ENCODE data around the gene CNIH1. TPM values are rescaled to one million over a fixed set of nuclear protein-coding genes. Genes with fewer than 3 reads are reported as not detected.

CNIH1 gene
- 101 TPM for total RNA-seq
- long read RNA-seq, full-length matches to known transcripts, result 70 of 72 reads
- long read RNA-seq, partial matches to known transcripts, result 0 of 72 reads
- long read RNA-seq, other reads (novel, unspliced or antisense), result 2 of 72 reads

GRCh38 chr14:54440873-54441868 lies at the start of gene CNIH1:
Gene CNIH1, minus strand, starts transcription at chr14:54441374. Its CDS starts 47 bp downstream, at chr14:54441327.
- peak within 1 kb of the TSS; percentile 89 for H3K27ac ChIP-seq
- H3K36me3 ChIP-seq, result no peaks in the 10 kb centered on the region
- H3K4me3 ChIP-seq, result peak within 1 kb of the TSS; percentile 70
- TF ChIP-seq CTCF (IDR thresholded peaks at IDR 0.05), result peak; percentile 92
- no peaks in the 10 kb centered on the region for H3K27me3 ChIP-seq (ENCODE audit: low read depth)
- intact Hi-C loops (cut with DNase I), result no loop called here
- DNase-seq (peak; percentile 95), ATAC-seq (peak; percentile 99)
- H3K4me1 ChIP-seq, result peaks cover 36% of the 10 kb centered on the region
- no peaks in the 10 kb centered on the region for H3K9me3 ChIP-seq

- no peak for TF ChIP-seq CTCF (IDR thresholded peaks at IDR 0.05)
- H3K9me3 ChIP-seq, result no peaks in the 10 kb centered on the region
- peaks cover 38% of the 10 kb centered on the region for H3K4me1 ChIP-seq
- H3K36me3 ChIP-seq, result no peaks in the 10 kb centered on the region
- DNase-seq, result no peak
- intact Hi-C loops (cut with DNase I), result no loop called here
- ATAC-seq, result no peak
- H3K4me3 ChIP-seq, result no peak overlapping the region
- H3K27me3 ChIP-seq (ENCODE audit: low read depth), result no peaks in the 10 kb centered on the region
- H3K27ac ChIP-seq, result no peak overlapping the region
Measured at GRCh38 chr14:54490445-54491175, 49.4 kb upstream of the CNIH1 start.

GRCh38 chr14:54489731-54490444 lies 48.7 kb upstream of the CNIH1 start:
- Histone ChIP-seq H3K4me1 (peaks cover 44% of the 10 kb centered on the region), H3K9me3 (no peaks in the 10 kb centered on the region), H3K36me3 (no peaks in the 10 kb centered on the region), H3K27ac (peak overlapping the region; percentile 93), H3K27me3 (ENCODE audit: low read depth) (no peaks in the 10 kb centered on the region), H3K4me3 (peak overlapping the region; percentile 74)
- TF ChIP-seq CTCF (IDR thresholded peaks at IDR 0.05), result no peak
- ATAC-seq (no peak), DNase-seq (no peak)
- intact Hi-C loops (cut with DNase I), result no loop called here

- H3K9me3 ChIP-seq, result no peaks in the 10 kb centered on the region
- ATAC-seq (peak in 1 of 2 donors; percentile 6), DNase-seq (no peak)
- no peaks in the 10 kb centered on the region for H3K27me3 ChIP-seq (ENCODE audit: low read depth)
- H3K4me3 ChIP-seq, result peak overlapping the region; percentile 74
- H3K36me3 ChIP-seq, result no peaks in the 10 kb centered on the region
- no peak for TF ChIP-seq CTCF (IDR thresholded peaks at IDR 0.05)
- peak overlapping the region; percentile 93 for H3K27ac ChIP-seq
- H3K4me1 ChIP-seq, result peaks cover 50% of the 10 kb centered on the region
- intact Hi-C loops (cut with DNase I), result no loop called here
Measured at GRCh38 chr14:54489318-54489683, 48.1 kb upstream of the CNIH1 start.

All from lower lobe of right lung (tissue), 2 donors.